Panc1 (cell line): ENCODE results near the gene ITM2C. TPM values are rescaled to one million over a fixed set of nuclear protein-coding genes. Genes with fewer than 3 reads are reported as not detected.

Experiments
- ATAC-seq: fragments of 200-7000 bp; cut with Tn5 transposase; 2 replicates; pipeline ENCODE4 v1.9.1; 2020; ENCODE audit warnings: mild to moderate bottlenecking, moderate library complexity
- BruUV-seq: library from RNA; stranded (reverse); fragments of 400-500 nt; replicated peaks from 2 replicates; lab custom pipeline; 2021; lab: Mats Ljungman, UMichigan
- CTCF ChIA-PET: fragments of 300-600 bp; sonication (Branson Sonifier 250); formaldehyde crosslinking; loops from one replicate; lab custom pipeline; 2022; ENCODE audit warnings: antibody characterized with exemption; lab: Charles Lee
- POLR2A ChIA-PET: fragments of 300-600 bp; sonication (Branson Sonifier 250); formaldehyde crosslinking; loops from one replicate; lab custom pipeline; 2022; ENCODE audit warnings: antibody characterized with exemption; lab: Charles Lee
- DNase-seq: peaks from one replicate; pipeline ENCODE4 v3.0.0-alpha.2; 2010; ENCODE audit warnings: low read depth, low spot score
- H3K27ac ChIP-seq: 2 replicates; pipeline ENCODE4 v1.5.1; 2011; ENCODE audit warnings: mild to moderate bottlenecking, low read length, inconsistent platforms
- H3K27me3 ChIP-seq: fragments of 200-500 bp; sonication (Bioruptor generic); 2 replicates; pipeline ENCODE4 v1.6.0; 2014; ENCODE audit warnings: low read length, inconsistent platforms; ENCODE audit not compliant: control insufficient read depth, insufficient read depth
- H3K36me3 ChIP-seq: fragments of 200-500 bp; sonication (Bioruptor generic); 2 replicates; pipeline ENCODE4 v1.5.1; 2014; ENCODE audit warnings: inconsistent platforms, mild to moderate bottlenecking, low read length, moderate library complexity; ENCODE audit not compliant: control insufficient read depth, insufficient read depth
- H3K4me1 ChIP-seq: 2 replicates; pipeline ENCODE4 v1.5.1; 2011; ENCODE audit warnings: inconsistent platforms, mild to moderate bottlenecking, low read length, moderate library complexity; ENCODE audit not compliant: control insufficient read depth, insufficient read depth
- H3K4me3 ChIP-seq, 2 experiments: 2 replicates each; pipeline ENCODE4 v1.5.1; 2011 to 2012; ENCODE audit warnings: low read depth in 2 of 2, low read length in 2 of 2, mild to moderate bottlenecking in 2 of 2, inconsistent platforms in 1 of 2, moderate library complexity in 1 of 2
- H3K9me3 ChIP-seq: fragments of 200-500 bp; sonication (Bioruptor generic); 2 replicates; pipeline ENCODE4 v1.5.1; 2014; ENCODE audit warnings: low read depth, mild to moderate bottlenecking, inconsistent platforms, low read length, moderate library complexity; ENCODE audit not compliant: control insufficient read depth, insufficient read depth
- POLR2AphosphoS5 ChIP-seq: IDR thresholded peaks from 2 replicates; pipeline ENCODE4 v1.6.1; 2012; ENCODE audit warnings: mild to moderate bottlenecking, low read depth, low read length, moderate library complexity
- SIN3A ChIP-seq: IDR thresholded peaks from 2 replicates; pipeline ENCODE4 v1.6.1; 2012; ENCODE audit warnings: low read depth, mild to moderate bottlenecking, low read length, moderate library complexity, borderline replicate concordance; ENCODE audit not compliant: insufficient read depth
- TCF7L2 ChIP-seq: IDR thresholded peaks from 2 replicates; pipeline ENCODE4 v1.6.1; 2011; ENCODE audit warnings: mild to moderate bottlenecking, low read depth, low read length, inconsistent platforms
- in situ Hi-C: cut with HindIII; loops from 2 replicates; pipeline ENCODE4 v1.10.0; 2016; ENCODE audit warnings: low sequenced_read_pairs, low pct_unique_long_range_greater_than_20kb
- intact Hi-C: fragments of 100-400 bp; cut with micrococcal nuclease; formaldehyde crosslinking; loops from one replicate; pipeline ENCODE4 v1.10.0; 2022; ENCODE audit not compliant: unreplicated experiment
- total RNA-seq: library from RNA; stranded (reverse); gene quantifications from one replicate; pipeline ENCODE4 v1.2.1, GENCODE V29; 2021; ENCODE audit not compliant: unreplicated experiment
- TF ChIP-seq, protein P1 (sequence below), 2 experiments: IDR thresholded peaks; 2 replicates each; pipeline ENCODE4 v1.6.1; 2011 to 2012; ENCODE audit warnings: low read depth in 2 of 2, control low read depth in 1 of 2, low read length in 1 of 2, mild to moderate bottlenecking in 1 of 2, moderate library complexity in 1 of 2; ENCODE audit not compliant: insufficient read depth in 1 of 2
- TF ChIP-seq, protein P2 (sequence below): fragments of 450-650 bp; IDR thresholded peaks from 2 replicates; pipeline ENCODE4 v1.5.1; 2017; ENCODE audit warnings: mild to moderate bottlenecking

The ITM2C gene
- total RNA-seq, 1 experiment from 2014 or later, result 114 TPM

DNA sequence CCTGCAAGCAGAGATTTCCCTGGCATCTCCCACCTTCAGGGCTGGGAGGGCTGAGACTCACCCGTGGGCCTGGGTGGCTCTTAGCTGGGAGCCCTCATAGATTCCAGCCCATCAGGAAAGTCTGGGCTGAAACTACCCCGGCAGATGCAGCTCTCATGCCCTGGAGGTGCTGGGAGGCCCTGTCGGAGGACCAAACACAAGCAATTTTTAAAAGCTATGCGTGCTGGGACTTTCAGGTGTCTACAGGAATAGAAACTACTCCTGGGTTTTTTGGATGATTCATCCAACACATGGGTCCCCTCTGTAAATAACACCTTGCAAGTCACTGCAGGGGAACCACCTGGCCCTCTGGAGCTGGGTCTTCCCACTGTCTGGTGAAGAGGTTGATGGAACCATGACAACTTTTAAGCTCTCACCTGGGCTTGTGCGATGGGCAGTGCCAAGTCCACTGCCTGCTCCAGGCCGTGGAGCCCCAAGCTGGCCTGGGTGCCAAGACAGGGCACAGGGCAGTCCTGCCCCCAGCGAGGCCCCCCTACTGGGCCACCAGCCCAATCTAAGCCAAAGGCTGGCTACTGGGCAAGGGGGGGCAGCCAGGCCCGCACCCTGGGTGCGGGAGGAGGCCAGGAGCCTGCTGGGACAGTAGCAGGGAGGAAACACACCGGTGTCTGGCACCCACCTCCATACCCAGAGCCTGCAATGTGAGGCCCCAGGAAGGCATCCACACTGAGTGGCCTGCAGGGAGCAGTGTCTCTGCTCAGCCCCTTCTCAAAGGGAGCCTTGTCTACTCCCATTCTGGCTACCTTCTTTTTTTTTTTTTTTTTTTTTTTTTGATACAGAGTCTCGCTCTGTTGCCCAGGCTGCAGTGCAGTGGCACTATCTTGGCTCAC lies 61.4 kb downstream of the ITM2C start:
- intact Hi-C loops, result no loop called here
- TF ChIP-seq POLR2AphosphoS5, result no peak
- H3K36me3 ChIP-seq, result no peaks in the 10 kb centered on the region
- no peaks in the 10 kb centered on the region for H3K4me1 ChIP-seq
- no TSS peak for BruUV-seq
- DNase-seq, result no peak
- H3K27me3 ChIP-seq, result no peaks in the 10 kb centered on the region
- H3K4me3 ChIP-seq, result no peak overlapping the region
- H3K27ac ChIP-seq, result no peak overlapping the region
- peak; percentile 47; the same call in 1 of the 2 replicates for ATAC-seq
- ChIA-PET POLR2A (no interaction called here), CTCF (interaction anchor here (0.7 kb wide), 1 partner anchor 103 kb away, joined by 20 read pairs; no protein-coding TSS in a partner anchor)
- in situ Hi-C loops, result no loop called here
- no peaks in the 10 kb centered on the region for H3K9me3 ChIP-seq

DNA sequence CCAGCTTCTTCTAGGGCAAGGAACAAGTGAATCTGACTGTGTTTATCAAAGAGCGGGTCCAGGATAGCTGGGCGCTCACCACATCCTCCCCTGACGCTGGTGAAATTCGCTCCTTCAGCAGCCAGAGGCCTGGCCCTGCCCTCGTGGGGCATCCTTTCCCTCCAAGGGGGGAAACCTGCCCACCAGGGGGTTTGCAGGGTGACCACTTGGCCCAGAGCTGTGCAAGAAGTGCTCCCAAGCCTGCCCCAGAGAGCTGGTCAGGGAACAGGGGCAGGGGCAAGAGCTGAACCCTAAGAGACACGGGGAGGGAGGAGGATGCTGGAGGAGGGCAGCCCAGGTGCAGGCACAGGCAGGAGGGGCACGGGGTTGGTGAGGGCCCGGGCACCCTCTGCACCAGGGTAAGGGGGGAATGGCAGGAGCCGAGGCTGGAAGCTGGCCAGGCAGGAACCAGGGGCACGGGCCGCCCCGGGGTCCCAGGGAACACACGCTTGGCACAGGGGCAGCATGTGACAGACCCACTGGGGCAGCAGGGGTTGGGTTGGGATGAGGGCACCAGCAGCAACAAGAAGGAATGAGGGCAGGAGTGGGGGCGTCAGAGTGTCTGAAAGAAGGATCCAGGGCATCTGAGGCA lies 63.1 kb downstream of the ITM2C start:
- in situ Hi-C loops, result no loop called here
- Histone ChIP-seq H3K27ac (no peak overlapping the region), H3K4me1 (no peaks in the 10 kb centered on the region), H3K9me3 (no peaks in the 10 kb centered on the region), H3K27me3 (no peaks in the 10 kb centered on the region), H3K4me3 (no peak overlapping the region), H3K36me3 (no peaks in the 10 kb centered on the region)
- ChIA-PET POLR2A (no interaction called here), CTCF (no interaction called here)
- DNase-seq (no peak), ATAC-seq (no peak)
- intact Hi-C loops, result no loop called here
- no TSS peak for BruUV-seq
- TF ChIP-seq, protein P1, sequence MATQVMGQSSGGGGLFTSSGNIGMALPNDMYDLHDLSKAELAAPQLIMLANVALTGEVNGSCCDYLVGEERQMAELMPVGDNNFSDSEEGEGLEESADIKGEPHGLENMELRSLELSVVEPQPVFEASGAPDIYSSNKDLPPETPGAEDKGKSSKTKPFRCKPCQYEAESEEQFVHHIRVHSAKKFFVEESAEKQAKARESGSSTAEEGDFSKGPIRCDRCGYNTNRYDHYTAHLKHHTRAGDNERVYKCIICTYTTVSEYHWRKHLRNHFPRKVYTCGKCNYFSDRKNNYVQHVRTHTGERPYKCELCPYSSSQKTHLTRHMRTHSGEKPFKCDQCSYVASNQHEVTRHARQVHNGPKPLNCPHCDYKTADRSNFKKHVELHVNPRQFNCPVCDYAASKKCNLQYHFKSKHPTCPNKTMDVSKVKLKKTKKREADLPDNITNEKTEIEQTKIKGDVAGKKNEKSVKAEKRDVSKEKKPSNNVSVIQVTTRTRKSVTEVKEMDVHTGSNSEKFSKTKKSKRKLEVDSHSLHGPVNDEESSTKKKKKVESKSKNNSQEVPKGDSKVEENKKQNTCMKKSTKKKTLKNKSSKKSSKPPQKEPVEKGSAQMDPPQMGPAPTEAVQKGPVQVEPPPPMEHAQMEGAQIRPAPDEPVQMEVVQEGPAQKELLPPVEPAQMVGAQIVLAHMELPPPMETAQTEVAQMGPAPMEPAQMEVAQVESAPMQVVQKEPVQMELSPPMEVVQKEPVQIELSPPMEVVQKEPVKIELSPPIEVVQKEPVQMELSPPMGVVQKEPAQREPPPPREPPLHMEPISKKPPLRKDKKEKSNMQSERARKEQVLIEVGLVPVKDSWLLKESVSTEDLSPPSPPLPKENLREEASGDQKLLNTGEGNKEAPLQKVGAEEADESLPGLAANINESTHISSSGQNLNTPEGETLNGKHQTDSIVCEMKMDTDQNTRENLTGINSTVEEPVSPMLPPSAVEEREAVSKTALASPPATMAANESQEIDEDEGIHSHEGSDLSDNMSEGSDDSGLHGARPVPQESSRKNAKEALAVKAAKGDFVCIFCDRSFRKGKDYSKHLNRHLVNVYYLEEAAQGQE (IDR thresholded peaks at IDR 0.05; ENCODE audit: insufficient read depth in 1 of 2, low read depth in 2 of 2, low read length in 1 of 2), result no peak
- no peak for TF ChIP-seq POLR2AphosphoS5
- no peak for TF ChIP-seq SIN3A
- TF ChIP-seq, protein P2, sequence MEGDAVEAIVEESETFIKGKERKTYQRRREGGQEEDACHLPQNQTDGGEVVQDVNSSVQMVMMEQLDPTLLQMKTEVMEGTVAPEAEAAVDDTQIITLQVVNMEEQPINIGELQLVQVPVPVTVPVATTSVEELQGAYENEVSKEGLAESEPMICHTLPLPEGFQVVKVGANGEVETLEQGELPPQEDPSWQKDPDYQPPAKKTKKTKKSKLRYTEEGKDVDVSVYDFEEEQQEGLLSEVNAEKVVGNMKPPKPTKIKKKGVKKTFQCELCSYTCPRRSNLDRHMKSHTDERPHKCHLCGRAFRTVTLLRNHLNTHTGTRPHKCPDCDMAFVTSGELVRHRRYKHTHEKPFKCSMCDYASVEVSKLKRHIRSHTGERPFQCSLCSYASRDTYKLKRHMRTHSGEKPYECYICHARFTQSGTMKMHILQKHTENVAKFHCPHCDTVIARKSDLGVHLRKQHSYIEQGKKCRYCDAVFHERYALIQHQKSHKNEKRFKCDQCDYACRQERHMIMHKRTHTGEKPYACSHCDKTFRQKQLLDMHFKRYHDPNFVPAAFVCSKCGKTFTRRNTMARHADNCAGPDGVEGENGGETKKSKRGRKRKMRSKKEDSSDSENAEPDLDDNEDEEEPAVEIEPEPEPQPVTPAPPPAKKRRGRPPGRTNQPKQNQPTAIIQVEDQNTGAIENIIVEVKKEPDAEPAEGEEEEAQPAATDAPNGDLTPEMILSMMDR, result no peak
- no peak for TF ChIP-seq TCF7L2

Other genes starting within 250 kb of the ITM2C start
- gene CAB39, start 152.1 kb upstream of the ITM2C start, total RNA-seq, result 39.9 TPM
- gene GPR55, start 60.3 kb downstream of the ITM2C start, total RNA-seq, result 0.08 TPM
- gene SPATA3, start 131.2 kb downstream of the ITM2C start, total RNA-seq, result not detected
- 3.2 TPM for gene C2orf72, start 172.6 kb downstream of the ITM2C start, total RNA-seq
- 146 TPM for gene PSMD1, start 191.9 kb downstream of the ITM2C start, total RNA-seq